COR-L47 (cell line): Measurements from ENCODE around the gene RNF103.
"Not testable (repeated sequence)": the region's sequence is repeated elsewhere in the genome, so short reads cannot be mapped to it uniquely, and the experiment has no call there.

Experiments used
- DNase-seq: peaks from one replicate; lab custom pipeline; 2025; lab: John Stamatoyannopoulos, UW

The RNF103 gene

GRCh38 chr2:86623494-86624266 is at the start of gene RNF103:
Gene RNF103 (minus strand): TSS chr2:86623865. CDS start chr2:86622886, 979 bp downstream.
- DNase-seq = peak; percentile 93

- DNase-seq = no peak
Observed at GRCh38 chr2:86673011-86673410, 49.3 kb upstream of the RNF103 start.

- DNase-seq = no peak
Observed at GRCh38 chr2:86672027-86672545, 48.4 kb upstream of the RNF103 start.

GRCh38 chr2:86671337-86671981 is 47.8 kb upstream of the RNF103 start:
- DNase-seq = no peak

- not testable (repeated sequence) for DNase-seq
Observed at GRCh38 chr2:86669323-86669722, 45.7 kb upstream of the RNF103 start.

GRCh38 chr2:86661333-86661732 is 37.7 kb upstream of the RNF103 start:
- DNase-seq = no peak

- no peak for DNase-seq
Observed at GRCh38 chr2:86650188-86650587, 26.5 kb upstream of the RNF103 start.

- DNase-seq = no peak
Observed at GRCh38 chr2:86649119-86649947, 25.7 kb upstream of the RNF103 start.

- no peak for DNase-seq
Observed at GRCh38 chr2:86648681-86649080, 25.0 kb upstream of the RNF103 start.

GRCh38 chr2:86646865-86647264 is 23.2 kb upstream of the RNF103 start:
- DNase-seq = no peak

GRCh38 chr2:86646329-86646728 is 22.7 kb upstream of the RNF103 start:
- no peak for DNase-seq

GRCh38 chr2:86645752-86646151 is 22.1 kb upstream of the RNF103 start:
- no peak for DNase-seq

GRCh38 chr2:86638712-86639111 is 15.0 kb upstream of the RNF103 start:
- no peak for DNase-seq

- DNase-seq = no peak
Observed at GRCh38 chr2:86636842-86637241, 13.2 kb upstream of the RNF103 start.

GRCh38 chr2:86634352-86634751 is 10.7 kb upstream of the RNF103 start:
- DNase-seq = no peak

GRCh38 chr2:86633155-86633651 is 9.5 kb upstream of the RNF103 start:
- DNase-seq = no peak

GRCh38 chr2:86632672-86633071 is 9.0 kb upstream of the RNF103 start:
- DNase-seq = no peak

GRCh38 chr2:86631846-86632485 is 8.3 kb upstream of the RNF103 start:
- DNase-seq = no peak

- no peak for DNase-seq
Observed at GRCh38 chr2:86628091-86628522, 4.4 kb upstream of the RNF103 start.

- DNase-seq = no peak
Observed at GRCh38 chr2:86627550-86627949, 3.9 kb upstream of the RNF103 start.

GRCh38 chr2:86625096-86625495 is 1.4 kb upstream of the RNF103 start:
- DNase-seq = no peak

GRCh38 chr2:86624267-86624547 is 542 bp upstream of the RNF103 start:
- no peak for DNase-seq
